Mucosa of stomach (tissue), 1 donor: Measurements from ENCODE around the gene DGLUCY.
A peak's percentile ranks its signal among the peaks of the same experiment; 100 is the strongest.

Experiments used
- H3K27me3 ChIP-seq: one replicate; pipeline ENCODE4 v1.7.0; 2013; ENCODE audit warnings: mild to moderate bottlenecking, low read length; ENCODE audit not compliant: control insufficient read depth, insufficient read depth
- H3K36me3 ChIP-seq: one replicate; pipeline ENCODE4 v1.7.0; 2013; ENCODE audit warnings: low read length; ENCODE audit not compliant: control insufficient read depth, insufficient read depth
- H3K4me1 ChIP-seq: one replicate; pipeline ENCODE4 v1.7.0; 2013; ENCODE audit warnings: mild to moderate bottlenecking, low read length; ENCODE audit not compliant: control insufficient read depth, insufficient read depth
- H3K4me3 ChIP-seq: one replicate; pipeline ENCODE4 v1.7.0; 2013; ENCODE audit warnings: low read length
- H3K9ac ChIP-seq: one replicate; pipeline ENCODE4 v1.7.0; 2013; ENCODE audit warnings: mild to moderate bottlenecking, low read length, moderate library complexity
- H3K9me3 ChIP-seq: one replicate; pipeline ENCODE4 v1.7.0; 2013; ENCODE audit warnings: mild to moderate bottlenecking, low read length, moderate library complexity; ENCODE audit not compliant: control insufficient read depth
- donor health status: Pancreatic carcinoma.

The DGLUCY gene

GRCh38 chr14:91246051-91246852 lies 132.4 kb downstream of the DGLUCY start:
- H3K36me3 ChIP-seq, result no peaks in the 10 kb centered on the region
- H3K9me3 ChIP-seq, result no peaks in the 10 kb centered on the region
- H3K4me3 ChIP-seq, result no peak overlapping the region
- H3K9ac ChIP-seq, result no peak overlapping the region
- peaks cover 4% of the 10 kb centered on the region for H3K27me3 ChIP-seq
- H3K4me1 ChIP-seq, result peaks cover 23% of the 10 kb centered on the region

GRCh38 chr14:91249841-91250616 lies 136.2 kb downstream of the DGLUCY start:
- peaks cover 7% of the 10 kb centered on the region for H3K27me3 ChIP-seq
- H3K4me3 ChIP-seq, result no peak overlapping the region
- H3K9me3 ChIP-seq, result no peaks in the 10 kb centered on the region
- H3K36me3 ChIP-seq, result no peaks in the 10 kb centered on the region
- H3K4me1 ChIP-seq, result peaks cover 8% of the 10 kb centered on the region
- H3K9ac ChIP-seq, result no peak overlapping the region

- peaks cover 7% of the 10 kb centered on the region for H3K4me1 ChIP-seq
- H3K9me3 ChIP-seq, result no peaks in the 10 kb centered on the region
- no peak overlapping the region for H3K9ac ChIP-seq
- H3K4me3 ChIP-seq, result no peak overlapping the region
- H3K27me3 ChIP-seq, result peaks cover 10% of the 10 kb centered on the region
- no peaks in the 10 kb centered on the region for H3K36me3 ChIP-seq
These were observed 137.0 kb downstream of the DGLUCY start for GRCh38 chr14:91250912-91251311.

GRCh38 chr14:91252871-91253794 lies 139.3 kb downstream of the DGLUCY start:
- Histone ChIP-seq H3K4me1 (peaks cover 7% of the 10 kb centered on the region), H3K27me3 (peaks cover 16% of the 10 kb centered on the region), H3K9me3 (no peaks in the 10 kb centered on the region), H3K4me3 (peak overlapping the region; percentile 15), H3K36me3 (no peaks in the 10 kb centered on the region), H3K9ac (peak overlapping the region; percentile 47)

- H3K9ac ChIP-seq, result peak overlapping the region; percentile 47
- H3K4me1 ChIP-seq, result peaks cover 7% of the 10 kb centered on the region
- no peaks in the 10 kb centered on the region for H3K36me3 ChIP-seq
- H3K4me3 ChIP-seq, result no peak overlapping the region
- H3K9me3 ChIP-seq, result no peaks in the 10 kb centered on the region
- H3K27me3 ChIP-seq, result peaks cover 16% of the 10 kb centered on the region
These were observed 140.0 kb downstream of the DGLUCY start for GRCh38 chr14:91253795-91254323.

- H3K4me1 ChIP-seq, result peaks cover 7% of the 10 kb centered on the region
- H3K36me3 ChIP-seq, result no peaks in the 10 kb centered on the region
- peaks cover 16% of the 10 kb centered on the region for H3K27me3 ChIP-seq
- H3K9me3 ChIP-seq, result no peaks in the 10 kb centered on the region
- H3K4me3 ChIP-seq, result no peak overlapping the region
- no peak overlapping the region for H3K9ac ChIP-seq
These were observed 140.6 kb downstream of the DGLUCY start for GRCh38 chr14:91254461-91254860.

GRCh38 chr14:91255026-91255695 lies 141.3 kb downstream of the DGLUCY start:
- H3K36me3 ChIP-seq, result no peaks in the 10 kb centered on the region
- H3K4me3 ChIP-seq, result no peak overlapping the region
- no peaks in the 10 kb centered on the region for H3K9me3 ChIP-seq
- peaks cover 4% of the 10 kb centered on the region for H3K4me1 ChIP-seq
- H3K27me3 ChIP-seq, result peaks cover 16% of the 10 kb centered on the region
- H3K9ac ChIP-seq, result no peak overlapping the region

- Histone ChIP-seq H3K4me1 (no peaks in the 10 kb centered on the region), H3K4me3 (no peak overlapping the region), H3K9ac (no peak overlapping the region), H3K27me3 (peaks cover 16% of the 10 kb centered on the region), H3K36me3 (no peaks in the 10 kb centered on the region), H3K9me3 (no peaks in the 10 kb centered on the region)
These were observed 142.8 kb downstream of the DGLUCY start for GRCh38 chr14:91256661-91257060.

GRCh38 chr14:91257328-91258010 lies 143.6 kb downstream of the DGLUCY start:
- Histone ChIP-seq H3K36me3 (no peaks in the 10 kb centered on the region), H3K4me1 (no peaks in the 10 kb centered on the region), H3K4me3 (no peak overlapping the region), H3K9ac (no peak overlapping the region), H3K27me3 (peaks cover 16% of the 10 kb centered on the region), H3K9me3 (no peaks in the 10 kb centered on the region)

- no peaks in the 10 kb centered on the region for H3K9me3 ChIP-seq
- H3K4me1 ChIP-seq, result no peaks in the 10 kb centered on the region
- H3K9ac ChIP-seq, result no peak overlapping the region
- H3K27me3 ChIP-seq, result peaks cover 16% of the 10 kb centered on the region
- no peak overlapping the region for H3K4me3 ChIP-seq
- no peaks in the 10 kb centered on the region for H3K36me3 ChIP-seq
These were observed 144.2 kb downstream of the DGLUCY start for GRCh38 chr14:91258011-91258618.
